ENCODE measurements around the gene SMIM29.
"Not testable (repeated sequence)": the region's sequence is repeated elsewhere in the genome, so short reads cannot be mapped to it uniquely, and the experiment has no call there.

Gene SMIM29

DNA sequence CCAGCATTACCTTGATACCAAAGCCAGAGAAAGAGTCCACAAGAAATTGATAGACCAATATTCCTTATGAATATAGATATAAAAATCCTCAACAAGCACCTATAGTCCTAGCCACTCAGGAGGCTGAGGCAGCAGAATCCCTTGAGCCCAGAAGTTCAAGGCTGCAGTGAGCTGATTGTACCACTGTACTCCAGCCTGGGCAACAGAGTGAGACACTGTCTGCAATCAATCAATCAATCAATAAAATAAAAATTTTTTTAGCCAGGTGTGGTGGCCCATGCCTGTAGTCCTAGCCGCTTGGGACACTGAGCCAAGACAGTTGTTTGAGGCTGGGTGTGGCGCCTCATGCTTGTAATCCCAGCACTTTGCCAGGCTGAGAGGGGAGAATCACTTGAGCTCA lies 18.9 kb upstream of the SMIM29 start:
- DNase-seq, result no peak

GRCh38 chr6:34263484-34263883 lies 14.7 kb upstream of the SMIM29 start:
- DNase-seq, result not testable (repeated sequence)

DNA sequence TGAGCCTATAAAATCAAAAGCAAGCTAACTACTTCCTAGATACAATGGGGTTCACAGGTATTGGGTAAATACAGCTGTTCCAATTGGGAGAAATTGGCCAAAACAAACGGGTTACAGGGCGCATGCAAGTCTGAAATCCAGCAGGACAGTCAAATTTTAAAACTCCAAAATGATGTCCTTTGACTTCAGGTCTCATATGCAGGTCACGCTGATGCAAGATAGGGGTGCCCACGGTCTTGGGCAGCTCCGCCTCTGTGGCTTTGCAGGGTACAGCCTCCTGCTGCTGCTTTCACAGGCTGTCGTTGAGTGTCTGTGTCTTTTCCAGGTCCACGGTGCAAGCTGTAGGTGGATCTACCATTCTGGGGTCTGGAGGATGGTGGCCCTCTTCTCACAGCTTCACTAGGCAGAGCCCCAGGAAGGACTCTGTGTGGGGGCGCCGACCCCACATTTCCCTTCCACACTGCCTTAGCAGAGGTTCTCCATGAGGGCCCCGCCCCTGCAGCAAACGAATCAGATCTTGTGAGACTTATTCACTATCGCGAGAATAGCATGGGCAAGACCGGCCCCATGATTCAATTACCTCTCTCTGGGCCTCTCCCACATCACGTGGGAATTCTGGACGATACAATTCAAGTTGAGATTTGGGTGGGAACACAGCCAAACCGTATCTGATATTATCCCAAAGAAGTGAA lies 11.9 kb upstream of the SMIM29 start:
- DNase-seq, result no peak

- peak; percentile 26 to 31 for DNase-seq
Observed at GRCh38 chr6:34259529-34260069, 10.8 kb upstream of the SMIM29 start.

DNA sequence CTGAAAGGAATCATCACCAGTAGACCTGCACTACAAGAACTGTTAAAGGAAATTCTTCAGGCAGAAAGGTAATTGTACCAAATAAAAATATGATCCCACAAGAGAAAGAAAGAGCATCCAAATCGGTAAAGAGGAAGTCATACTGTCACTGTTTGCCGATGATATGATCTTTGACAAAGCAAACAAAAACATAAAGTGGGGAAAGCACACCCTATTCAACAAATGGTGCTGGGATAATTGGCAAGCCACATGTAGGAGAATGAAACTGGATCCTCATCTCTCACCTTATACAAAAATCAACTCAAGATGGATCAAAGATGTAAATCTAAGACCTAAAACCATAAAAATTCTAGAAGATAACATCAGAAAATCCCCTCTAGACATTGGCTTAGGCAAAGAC lies 3.6 kb upstream of the SMIM29 start:
- not testable (repeated sequence) for DNase-seq

- peak in 1 of 2 donors; percentile 22 for DNase-seq
Observed at GRCh38 chr6:34249469-34250261, 859 bp upstream of the SMIM29 start.

- DNase-seq, result peak; percentile 57 to 67
Observed at GRCh38 chr6:34248198-34248726, 544 bp downstream of the SMIM29 start.

- no peak for DNase-seq
Observed at GRCh38 chr6:34247481-34248197, 1.2 kb downstream of the SMIM29 start.

DNA sequence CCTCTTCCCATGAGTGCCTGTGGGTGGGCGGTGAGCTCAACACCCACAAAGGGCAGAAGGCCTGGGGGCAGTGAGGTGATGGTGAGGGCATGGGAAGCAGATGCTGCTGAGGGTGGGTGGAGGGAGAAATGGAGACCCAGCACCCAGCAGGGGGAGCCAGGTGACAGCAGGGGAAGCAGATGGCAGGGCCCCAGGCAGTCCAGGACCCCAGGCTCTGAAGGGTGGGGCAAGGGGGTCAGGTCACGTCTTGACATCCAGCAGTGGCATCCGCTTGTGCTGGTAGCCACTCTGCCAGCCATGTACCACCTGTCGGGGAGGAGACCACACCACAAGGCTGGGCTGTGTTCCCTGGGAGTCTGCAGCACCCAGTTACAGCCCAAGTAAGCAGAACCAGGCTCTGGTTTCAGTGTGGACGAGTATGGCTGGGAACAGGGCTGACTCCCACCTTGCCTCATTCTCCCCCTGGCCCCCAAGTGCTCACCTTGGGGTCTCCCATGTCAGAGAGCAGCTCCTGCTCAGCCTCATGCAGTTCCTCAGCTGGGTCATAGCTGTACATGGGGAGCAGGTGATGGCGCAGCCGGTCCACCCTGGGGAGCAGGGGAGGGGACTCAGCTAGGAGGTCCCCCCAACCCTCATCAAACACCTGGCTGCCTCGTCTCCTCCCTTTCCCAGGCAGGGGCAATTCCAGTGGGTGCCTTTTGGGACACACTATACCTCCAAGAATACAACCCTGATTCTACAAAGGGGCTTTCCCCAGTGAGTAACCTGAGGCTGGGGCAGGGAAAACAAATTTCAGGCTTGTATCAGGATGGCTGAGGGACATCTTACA lies 2.0 kb downstream of the SMIM29 start:
- no peak for DNase-seq

DNA sequence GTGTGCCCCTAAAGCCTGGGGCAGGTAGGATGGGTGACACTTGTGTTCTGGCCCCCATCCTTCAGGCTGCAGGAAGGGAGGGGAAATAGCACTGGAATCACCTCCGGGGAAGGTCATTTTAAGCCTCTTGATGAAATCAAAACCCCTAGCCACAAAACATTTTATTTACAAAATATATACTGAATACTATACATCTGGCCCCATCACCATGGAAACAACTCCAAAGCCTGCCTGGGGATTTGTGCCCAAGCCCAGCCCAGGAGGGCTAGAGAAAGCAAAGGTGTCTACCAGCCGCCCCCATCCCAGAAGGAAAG lies 2.6 kb downstream of the SMIM29 start:
- no peak for DNase-seq

GRCh38 chr6:34245761-34246140 lies 3.1 kb downstream of the SMIM29 start:
- DNase-seq, result not testable (repeated sequence)

DNA sequence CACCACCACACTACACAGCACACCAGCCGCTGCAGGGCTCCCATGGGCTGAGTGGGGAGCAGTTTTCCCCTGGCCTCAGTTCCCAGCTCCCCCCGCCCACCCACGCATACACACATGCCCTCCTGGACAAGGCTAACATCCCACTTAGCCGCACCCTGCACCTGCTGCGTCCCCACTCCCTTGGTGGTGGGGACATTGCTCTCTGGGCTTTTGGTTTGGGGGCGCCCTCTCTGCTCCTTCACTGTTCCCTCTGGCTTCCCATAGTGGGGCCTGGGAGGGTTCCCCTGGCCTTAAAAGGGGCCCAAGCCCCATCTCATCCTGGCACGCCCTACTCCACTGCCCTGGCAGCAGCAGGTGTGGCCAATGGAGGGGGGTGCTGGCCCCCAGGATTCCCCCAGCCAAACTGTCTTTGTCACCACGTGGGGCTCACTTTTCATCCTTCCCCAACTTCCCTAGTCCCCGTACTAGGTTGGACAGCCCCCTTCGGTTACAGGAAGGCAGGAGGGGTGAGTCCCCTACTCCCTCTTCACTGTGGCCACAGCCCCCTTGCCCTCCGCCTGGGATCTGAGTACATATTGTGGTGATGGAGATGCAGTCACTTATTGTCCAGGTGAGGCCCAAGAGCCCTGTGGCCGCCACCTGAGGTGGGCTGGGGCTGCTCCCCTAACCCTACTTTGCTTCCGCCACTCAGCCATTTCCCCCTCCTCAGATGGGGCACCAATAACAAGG lies 3.6 kb downstream of the SMIM29 start:
- not testable (repeated sequence) for DNase-seq

DNA sequence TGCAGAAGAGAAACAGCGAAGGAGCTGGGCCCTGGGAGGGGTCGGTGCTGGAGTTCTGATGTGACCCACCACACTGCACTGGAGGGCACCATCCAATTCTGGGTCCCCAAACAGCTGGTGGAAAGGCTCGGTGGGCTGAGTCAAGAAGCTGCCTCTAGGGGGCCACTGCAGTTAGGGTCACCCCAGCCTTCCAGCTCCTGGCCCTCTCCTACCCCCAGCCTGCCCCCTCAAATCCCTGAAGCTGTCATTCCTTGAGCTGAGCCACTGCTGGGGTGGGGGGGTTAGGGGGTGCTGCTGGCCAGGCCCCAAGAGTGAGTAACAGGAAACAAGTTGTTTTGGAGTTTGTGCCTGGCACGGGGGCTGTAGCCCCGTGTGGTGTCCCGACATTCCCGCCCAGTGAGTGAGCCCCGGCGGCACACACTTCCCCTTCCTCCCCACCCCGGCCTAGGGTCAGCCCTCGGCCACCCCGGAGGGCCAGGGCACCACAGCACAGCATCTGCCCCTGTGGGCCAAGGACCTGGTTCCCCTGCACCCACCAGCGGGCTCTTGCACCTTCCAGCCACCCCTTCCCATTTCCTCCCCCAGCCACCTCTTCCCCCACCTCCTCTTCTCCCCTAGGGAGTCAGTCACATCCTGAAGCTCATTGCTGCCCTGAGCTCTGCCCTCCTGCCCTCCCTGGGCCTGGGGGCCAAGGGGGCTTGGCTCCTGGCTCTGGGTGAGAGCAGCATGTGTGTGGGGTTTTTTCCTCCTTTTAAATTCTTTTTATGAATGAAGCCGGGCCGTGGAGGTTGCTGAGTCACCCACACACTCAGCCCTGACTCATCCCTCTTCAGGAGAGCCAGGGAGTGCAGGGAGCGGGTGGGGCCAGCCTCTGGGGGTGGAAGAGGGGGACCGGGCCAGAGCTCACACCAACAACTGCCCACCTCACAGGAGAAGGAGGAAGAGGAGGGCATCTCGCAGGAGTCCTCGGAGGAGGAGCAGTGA lies 4.6 kb downstream of the SMIM29 start:
- peak; percentile 78 to 84 for DNase-seq

DNA sequence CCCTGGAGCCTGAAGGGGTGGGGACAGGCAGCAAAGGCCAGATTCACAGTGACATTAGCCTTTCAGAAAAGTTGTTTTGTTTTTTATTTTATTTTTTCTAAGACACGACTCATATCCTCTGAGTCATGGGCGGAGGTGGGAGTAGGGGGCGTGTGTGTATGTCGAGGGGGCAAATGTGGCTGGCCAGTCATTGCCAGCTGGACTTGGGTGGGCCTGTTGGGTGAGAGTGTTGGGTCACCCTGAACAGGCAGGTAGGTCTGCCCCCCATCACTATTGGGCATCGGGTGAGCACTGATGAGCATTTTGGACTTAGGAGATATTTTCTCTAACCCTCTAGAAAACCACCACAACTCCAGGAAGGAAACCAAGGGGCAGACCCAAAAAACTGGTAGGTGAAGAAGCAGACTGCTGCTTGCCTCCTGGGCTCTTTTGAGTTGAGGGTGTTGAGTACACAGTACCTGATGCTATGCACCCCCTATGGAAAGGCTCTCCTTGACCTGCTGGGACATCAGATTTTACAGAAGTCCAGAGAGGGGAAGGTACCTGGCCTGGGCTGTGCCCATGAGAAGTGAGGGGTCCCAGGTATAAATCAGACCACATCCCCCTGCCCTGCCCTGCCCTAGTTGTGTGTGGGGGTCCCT lies 5.6 kb downstream of the SMIM29 start:
- no peak for DNase-seq

DNA sequence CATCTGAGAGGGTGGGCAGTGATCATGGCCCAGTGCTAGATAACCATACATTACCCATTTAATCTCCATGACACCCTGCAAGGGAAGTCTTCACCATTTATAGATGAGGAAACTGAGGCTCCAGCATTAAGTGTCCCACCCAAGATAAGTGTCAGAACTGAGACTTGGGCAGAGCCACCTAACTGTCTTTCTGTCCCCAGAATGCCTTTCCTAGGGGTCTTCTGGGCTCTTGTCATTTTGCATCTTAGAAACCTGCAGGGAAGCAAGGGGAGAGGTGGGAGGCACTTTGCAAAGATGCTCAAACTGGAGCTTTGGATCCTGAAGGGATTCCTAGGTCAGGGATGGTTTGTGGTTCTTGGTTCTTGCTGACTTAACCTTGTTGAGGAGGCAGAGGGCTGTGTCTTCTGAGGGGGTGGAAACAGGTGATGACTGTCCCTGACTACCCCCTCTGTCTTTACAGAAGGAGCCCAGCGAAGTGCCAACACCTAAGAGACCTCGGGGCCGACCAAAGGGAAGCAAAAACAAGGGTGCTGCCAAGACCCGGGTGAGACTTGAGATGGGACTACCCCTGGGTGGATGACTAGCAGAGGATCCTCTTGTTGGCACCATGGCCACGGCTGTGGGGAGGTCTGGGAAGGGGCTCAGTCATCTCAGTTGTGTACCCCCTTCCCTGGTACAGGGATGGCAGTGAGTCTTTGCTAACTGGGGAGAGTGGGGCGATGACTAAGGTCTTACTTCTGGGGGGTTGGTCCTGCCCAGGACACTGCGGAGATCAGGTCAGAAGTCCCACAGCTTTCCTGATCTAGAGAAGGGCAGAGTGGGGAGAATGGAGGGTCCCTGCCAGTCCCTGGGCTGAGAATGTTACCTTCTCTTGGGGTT lies 6.3 kb downstream of the SMIM29 start:
- no peak for DNase-seq

DNA sequence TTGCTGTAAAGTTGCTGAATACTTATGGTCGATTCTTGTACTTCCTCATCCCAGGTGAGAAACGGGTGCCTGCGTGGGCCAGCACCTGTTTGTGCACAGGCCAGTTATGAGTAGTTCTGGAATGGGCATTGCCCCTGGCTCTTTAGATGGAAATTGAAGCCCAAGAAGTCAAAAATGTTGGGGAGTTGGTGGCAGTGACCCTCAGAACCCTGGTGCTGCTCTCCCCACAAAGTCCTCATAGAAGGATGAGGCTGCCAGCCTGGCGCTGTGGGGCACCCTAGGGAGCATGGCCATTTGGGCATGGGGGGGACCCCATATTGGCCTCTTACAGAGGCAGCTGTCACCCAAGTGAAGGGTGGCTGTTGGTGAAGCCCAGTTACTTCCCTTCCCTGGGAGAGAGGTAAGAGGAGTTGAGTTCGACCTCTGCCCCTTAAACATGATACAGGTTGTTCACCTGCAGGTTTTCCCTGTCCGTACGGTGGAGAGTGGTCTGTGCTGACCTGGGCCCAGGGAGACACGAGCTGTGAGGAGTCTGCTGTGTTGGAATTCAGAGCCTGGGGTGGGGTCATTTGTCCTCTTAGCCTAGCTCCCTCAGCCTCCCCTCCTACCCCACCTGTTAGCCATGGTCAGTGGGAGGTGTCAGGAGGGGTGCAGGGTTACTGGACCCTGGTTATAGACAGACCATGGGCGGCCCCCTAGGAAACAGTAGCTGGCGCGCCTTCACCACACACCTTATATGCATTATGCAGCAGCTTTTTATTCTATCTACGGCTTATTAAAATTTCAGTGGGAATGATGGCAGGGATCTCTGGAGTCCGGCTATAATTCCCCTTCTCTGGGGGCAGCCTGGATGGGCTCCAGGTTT lies 7.2 kb downstream of the SMIM29 start:
- no peak for DNase-seq

- DNase-seq, result no peak
Observed at GRCh38 chr6:34240329-34241248, 8.2 kb downstream of the SMIM29 start.

All from inflammatory macrophage treated with lipopolysaccharide for 1 hour (primary cell).